Trophoblast cell (in vitro differentiated cells and primary cell): ENCODE results near the gene RTRAF.
A peak's percentile ranks its signal among the peaks of the same experiment; 100 is the strongest.

ENCODE experiments used
- DNase-seq, 2 donors: peaks; one replicate each; pipeline ENCODE4 v3.0.0-alpha.2; 2016
- H2AFZ ChIP-seq: 2 replicates; pipeline ENCODE4 v1.6.1; 2013; ENCODE audit warnings: low read length, moderate library complexity, mild to moderate bottlenecking; ENCODE audit not compliant: insufficient read depth, poor library complexity
- H2AK5ac ChIP-seq: 2 replicates; pipeline ENCODE4 v1.6.1; 2013; ENCODE audit warnings: mild to moderate bottlenecking, low read length
- H2BK120ac ChIP-seq: 2 replicates; pipeline ENCODE4 v1.6.1; 2013; ENCODE audit warnings: low read length, mild to moderate bottlenecking, moderate library complexity; ENCODE audit not compliant: insufficient read depth, poor library complexity
- H2BK12ac ChIP-seq: 2 replicates; pipeline ENCODE4 v1.6.1; 2013; ENCODE audit warnings: mild to moderate bottlenecking, low read length, moderate library complexity
- H2BK5ac ChIP-seq: 2 replicates; pipeline ENCODE4 v1.6.1; 2013; ENCODE audit warnings: low read length, low read depth, moderate library complexity, mild to moderate bottlenecking; ENCODE audit not compliant: poor library complexity
- H3K14ac ChIP-seq: 2 replicates; pipeline ENCODE4 v1.6.1; 2013; ENCODE audit warnings: mild to moderate bottlenecking, low read length
- H3K18ac ChIP-seq: 2 replicates; pipeline ENCODE4 v1.6.1; 2013; ENCODE audit warnings: mild to moderate bottlenecking, low read length
- H3K23ac ChIP-seq: 2 replicates; pipeline ENCODE4 v1.6.1; 2013; ENCODE audit warnings: low read length
- H3K27ac ChIP-seq: 2 replicates; pipeline ENCODE4 v1.5.1; 2013; ENCODE audit warnings: low read depth, mild to moderate bottlenecking, inconsistent platforms, low read length, moderate library complexity
- H3K27me3 ChIP-seq: 2 replicates; pipeline ENCODE4 v1.6.1; 2013; ENCODE audit warnings: inconsistent platforms, mild to moderate bottlenecking, low read length, moderate library complexity; ENCODE audit not compliant: insufficient read depth
- H3K36me3 ChIP-seq, 2 experiments: 1 replicate in 1 of 2; 2 replicates in 1 of 2; pipeline ENCODE4 v1.6.1; 2013; ENCODE audit warnings: low read length in 2 of 2, mild to moderate bottlenecking in 2 of 2, moderate library complexity in 1 of 2; ENCODE audit not compliant: insufficient read depth in 2 of 2, control insufficient read depth in 1 of 2
- H3K4ac ChIP-seq: 2 replicates; pipeline ENCODE4 v1.6.1; 2013; ENCODE audit warnings: low read depth, mild to moderate bottlenecking, low read length, moderate library complexity
- H3K4me1 ChIP-seq, 2 experiments: 1 replicate in 1 of 2; 2 replicates in 1 of 2; pipeline ENCODE4 v1.6.1; 2013; ENCODE audit warnings: low read length in 2 of 2, mild to moderate bottlenecking in 2 of 2, moderate library complexity in 1 of 2; ENCODE audit not compliant: insufficient read depth in 2 of 2, control insufficient read depth in 1 of 2
- H3K4me2 ChIP-seq: 2 replicates; pipeline ENCODE4 v1.6.1; 2013; ENCODE audit warnings: inconsistent platforms, mild to moderate bottlenecking, low read length, moderate library complexity
- H3K4me3 ChIP-seq: 2 replicates; pipeline ENCODE4 v1.5.1; 2013; ENCODE audit warnings: mild to moderate bottlenecking, low read depth, low read length, inconsistent platforms
- H3K79me1 ChIP-seq: one replicate; pipeline ENCODE4 v1.6.1; 2013; ENCODE audit warnings: low read length
- H3K79me2 ChIP-seq: 2 replicates; pipeline ENCODE4 v1.6.1; 2013; ENCODE audit warnings: low read length, mild to moderate bottlenecking; ENCODE audit not compliant: control insufficient read depth, insufficient read depth, poor library complexity
- H3K9ac ChIP-seq: 2 replicates; pipeline ENCODE4 v1.6.1; 2013; ENCODE audit warnings: mild to moderate bottlenecking, low read length
- H3K9me3 ChIP-seq: 2 replicates; pipeline ENCODE4 v1.6.1; 2013; ENCODE audit warnings: low read depth, mild to moderate bottlenecking, control low read depth, inconsistent platforms, low read length; ENCODE audit not compliant: insufficient read depth
- H4K12ac ChIP-seq: 2 replicates; pipeline ENCODE4 v1.6.1; 2013; ENCODE audit warnings: low read depth, mild to moderate bottlenecking, low read length, moderate library complexity
- H4K8ac ChIP-seq: 2 replicates; pipeline ENCODE4 v1.6.1; 2013; ENCODE audit warnings: low read depth, mild to moderate bottlenecking, low read length, moderate library complexity
- H4K91ac ChIP-seq: one replicate; pipeline ENCODE4 v1.6.1; 2013; ENCODE audit warnings: low read depth, mild to moderate bottlenecking, low read length, moderate library complexity
- WGBS: extraction: QIAGEN DNeasy Blood & Tissue Kit; methylation state at CpG from one replicate; pipeline ENCODE4 v1.1.7; 2013; ENCODE audit warnings: missing lambda C conversion rate; ENCODE audit not compliant: insufficient read length, insufficient coverage; ENCODE audit errors: extremely low coverage; 5-methylcytosine and 5-hydroxymethylcytosine counted together

Gene RTRAF

GRCh38 chr14:51967521-51967920, 21.8 kb upstream of the RTRAF start:
- Histone ChIP-seq H3K18ac (no peak overlapping the region), H3K4me1 (no peaks in the 10 kb centered on the region), H4K8ac (no peak overlapping the region), H2BK120ac (no peak overlapping the region), H3K9me3 (no peaks in the 10 kb centered on the region), H3K9ac (no peak overlapping the region), H3K23ac (no peak overlapping the region), H2BK12ac (no peak overlapping the region), H3K79me2 (no peaks in the 10 kb centered on the region), H4K12ac (no peak overlapping the region), H3K27ac (no peak overlapping the region), H3K4ac (no peak overlapping the region), H3K79me1 (no peaks in the 10 kb centered on the region), H2BK5ac (no peak overlapping the region), H3K36me3 (no peaks in the 10 kb centered on the region), H3K4me2 (no peak overlapping the region), H3K14ac (no peak overlapping the region), H3K27me3 (no peaks in the 10 kb centered on the region), H2AFZ (no peak overlapping the region), H2AK5ac (no peak overlapping the region), H4K91ac (no peak overlapping the region), H3K4me3 (no peak overlapping the region)
- no CpG with 5 or more reads among the region's 2 CpGs for WGBS
- peak; percentile 23 to 64 for DNase-seq

GRCh38 chr14:51969852-51970540, 19.4 kb upstream of the RTRAF start:
- H3K27me3 ChIP-seq: no peaks in the 10 kb centered on the region
- DNase-seq: no peak
- no peak overlapping the region for H3K18ac ChIP-seq
- H3K27ac ChIP-seq: no peak overlapping the region
- H2BK120ac ChIP-seq: no peak overlapping the region
- WGBS: no CpG with 5 or more reads among the region's 6 CpGs
- H2BK12ac ChIP-seq: no peak overlapping the region
- H3K23ac ChIP-seq: no peak overlapping the region
- H2AK5ac ChIP-seq: no peak overlapping the region
- H3K4ac ChIP-seq: no peak overlapping the region
- no peak overlapping the region for H3K4me3 ChIP-seq
- no peaks in the 10 kb centered on the region for H3K9me3 ChIP-seq
- H3K79me2 ChIP-seq: no peaks in the 10 kb centered on the region
- H3K79me1 ChIP-seq: no peaks in the 10 kb centered on the region
- H4K12ac ChIP-seq: no peak overlapping the region
- H2BK5ac ChIP-seq: no peak overlapping the region
- no peak overlapping the region for H3K14ac ChIP-seq
- H2AFZ ChIP-seq: no peak overlapping the region
- H3K4me2 ChIP-seq: no peak overlapping the region
- no peak overlapping the region for H4K91ac ChIP-seq
- no peak overlapping the region for H3K9ac ChIP-seq
- H4K8ac ChIP-seq: no peak overlapping the region
- H3K4me1 ChIP-seq: no peaks in the 10 kb centered on the region
- no peaks in the 10 kb centered on the region for H3K36me3 ChIP-seq

GRCh38 chr14:51972566-51972965, 16.8 kb upstream of the RTRAF start:
- no peak overlapping the region for H3K23ac ChIP-seq
- no peak overlapping the region for H2AFZ ChIP-seq
- H3K79me1 ChIP-seq: no peaks in the 10 kb centered on the region

GRCh38 chr14:51977075-51977474, 12.3 kb upstream of the RTRAF start:
- no peak overlapping the region for H3K27ac ChIP-seq
- no peak overlapping the region for H3K23ac ChIP-seq
- H4K12ac ChIP-seq: no peak overlapping the region
- H2AK5ac ChIP-seq: no peak overlapping the region
- no peak overlapping the region for H3K14ac ChIP-seq
- no CpG with 5 or more reads among the region's 5 CpGs for WGBS
- no peak overlapping the region for H2AFZ ChIP-seq
- no peak overlapping the region for H2BK5ac ChIP-seq
- no peak overlapping the region for H3K9ac ChIP-seq
- H3K4ac ChIP-seq: no peak overlapping the region
- H2BK12ac ChIP-seq: no peak overlapping the region
- no peaks in the 10 kb centered on the region for H3K36me3 ChIP-seq
- H4K8ac ChIP-seq: no peak overlapping the region
- H4K91ac ChIP-seq: no peak overlapping the region
- no peak overlapping the region for H3K4me2 ChIP-seq
- H3K79me2 ChIP-seq: no peaks in the 10 kb centered on the region
- no peak overlapping the region for H3K4me3 ChIP-seq
- peak; percentile 1 to 50 for DNase-seq
- H3K4me1 ChIP-seq: no peaks in the 10 kb centered on the region
- H3K9me3 ChIP-seq: peaks cover 1% of the 10 kb centered on the region
- H3K79me1 ChIP-seq: no peaks in the 10 kb centered on the region
- no peak overlapping the region for H2BK120ac ChIP-seq
- no peak overlapping the region for H3K18ac ChIP-seq
- no peaks in the 10 kb centered on the region for H3K27me3 ChIP-seq

More at GRCh38 chr14:51972566-51972965, 16.8 kb upstream of the RTRAF start:
- Histone ChIP-seq H3K18ac (no peak overlapping the region), H2AK5ac (no peak overlapping the region), H3K4me2 (no peak overlapping the region), H2BK120ac (no peak overlapping the region), H3K4me3 (no peak overlapping the region), H4K8ac (no peak overlapping the region), H3K36me3 (no peaks in the 10 kb centered on the region), H3K27ac (no peak overlapping the region), H4K12ac (no peak overlapping the region), H3K27me3 (no peaks in the 10 kb centered on the region), H2BK12ac (no peak overlapping the region), H3K9ac (no peak overlapping the region), H3K9me3 (no peaks in the 10 kb centered on the region), H3K14ac (no peak overlapping the region), H2BK5ac (no peak overlapping the region), H3K4me1 (no peaks in the 10 kb centered on the region), H3K79me2 (no peaks in the 10 kb centered on the region), H3K4ac (no peak overlapping the region), H4K91ac (no peak overlapping the region)
- no peak for DNase-seq
- WGBS: no CpG with 5 or more reads among the region's 7 CpGs
